Stimulated activated CD8-positive, alpha-beta memory T cell treated with anti-CD3 and anti-CD28 coated beads, Interleukin-2, amount 100 ng/mL, for 48 hours (primary cell): ENCODE results near the gene RNF217.
"Not testable (repeated sequence)": the region's sequence is repeated elsewhere in the genome, so short reads cannot be mapped to it uniquely, and the experiment has no call there.

Source experiments
- DNase-seq, 2 donors: peaks; one replicate each; pipeline ENCODE4 v3.0.0-alpha.2; 2020; ENCODE audit warnings: low read depth in 2 of 2

RNF217 gene

DNA sequence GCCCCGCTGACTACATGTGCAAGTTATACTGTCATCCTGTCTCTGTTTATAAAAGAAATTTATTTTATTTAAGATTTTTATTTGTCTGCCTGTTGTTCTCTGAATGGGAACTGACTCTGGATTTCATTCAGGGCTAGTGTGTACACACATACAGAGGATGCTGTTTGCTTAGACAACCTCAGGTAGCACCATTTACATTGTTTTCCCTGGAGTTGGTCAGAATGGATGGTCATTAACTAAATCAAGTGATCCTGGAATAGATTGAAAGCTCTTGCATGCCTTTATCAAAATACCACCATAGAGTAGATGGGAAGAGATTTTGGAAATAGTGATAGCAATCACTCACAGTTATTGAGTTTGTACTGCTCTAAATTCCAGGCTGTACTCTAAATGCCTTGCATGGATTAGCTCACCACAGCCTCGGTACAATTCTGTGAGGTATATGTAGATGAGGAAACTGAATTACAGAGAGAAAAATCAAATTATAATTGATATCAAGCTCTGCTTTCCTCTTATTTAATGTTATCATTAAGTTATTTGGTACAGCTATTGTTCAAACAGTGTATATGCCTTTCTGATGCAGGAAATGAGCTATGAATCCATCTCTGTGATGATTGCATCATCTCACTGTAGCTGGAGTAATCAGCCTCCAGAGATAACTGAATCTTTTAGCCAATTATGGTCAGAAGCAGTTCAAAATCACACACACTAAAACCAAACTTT is 51.9 kb downstream of the RNF217 start:
- DNase-seq, result no peak

DNA sequence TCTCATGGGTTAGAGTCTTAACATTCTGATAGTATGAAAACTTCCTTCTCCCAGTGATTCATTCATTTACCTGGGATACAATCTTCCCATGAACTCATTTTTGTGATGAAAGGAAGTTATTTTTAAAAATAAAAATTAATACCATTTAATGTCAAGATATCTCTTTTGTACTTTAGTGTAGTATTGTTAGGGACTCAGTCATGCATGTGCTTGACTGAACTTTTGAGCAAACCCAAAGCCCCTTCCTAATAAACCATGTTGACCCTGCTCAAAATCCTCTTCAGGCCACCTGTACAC is 52.4 kb downstream of the RNF217 start:
- no peak for DNase-seq

DNA sequence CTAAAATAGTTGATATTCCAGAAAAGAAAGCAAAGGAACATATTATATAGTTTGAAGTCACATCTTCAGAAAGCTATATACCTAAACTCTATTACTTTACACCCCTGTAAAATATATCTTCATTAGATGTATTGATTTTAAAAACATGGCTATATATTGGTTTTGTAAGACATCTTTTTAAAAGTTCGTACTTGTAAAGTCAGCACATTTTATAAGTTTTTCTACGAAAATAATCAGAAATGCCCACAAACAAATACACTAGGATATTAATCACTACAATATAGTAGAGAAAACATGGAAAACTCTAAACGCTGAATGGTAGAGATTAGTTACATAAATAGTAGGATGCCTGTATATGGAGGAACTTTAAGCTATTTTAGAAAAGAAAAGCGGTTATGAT is 52.9 kb downstream of the RNF217 start:
- DNase-seq, result no peak

DNA sequence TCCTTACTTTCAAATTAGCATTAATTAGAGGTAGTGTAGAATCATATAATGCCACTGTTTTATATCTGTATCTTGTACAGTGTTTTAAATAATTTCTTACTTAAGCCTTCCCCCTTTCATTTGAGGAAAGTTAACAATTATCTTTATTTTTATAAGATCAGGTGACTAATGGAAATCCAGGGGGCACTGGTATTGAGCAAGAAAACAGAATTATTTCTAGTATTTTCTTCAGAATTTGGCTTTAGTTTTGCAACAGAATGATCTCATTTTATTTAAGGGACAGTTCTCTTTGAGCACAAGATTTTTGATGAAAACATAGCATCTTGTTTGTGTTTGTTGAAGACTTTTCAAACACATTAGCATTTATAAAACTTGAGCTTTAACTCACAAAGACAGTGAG is 55.9 kb downstream of the RNF217 start:
- no peak for DNase-seq

DNA sequence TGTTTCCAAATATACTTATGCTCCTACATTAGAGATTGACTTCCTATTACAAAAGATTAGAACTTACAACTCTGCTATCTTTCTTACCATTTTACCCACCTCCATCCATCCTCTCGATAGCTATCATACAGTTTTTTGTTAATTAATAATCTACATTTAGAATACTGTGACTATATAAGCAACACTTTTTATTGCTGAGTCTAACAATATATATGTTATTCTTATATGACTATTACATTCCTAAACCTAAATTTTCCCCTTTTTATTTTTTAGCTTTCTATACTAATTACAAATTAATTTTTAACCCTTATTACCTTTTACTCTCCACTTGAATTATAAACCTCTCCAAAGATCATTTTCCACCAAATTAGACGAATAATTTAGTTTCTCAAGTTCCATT is 57.0 kb downstream of the RNF217 start:
- no peak for DNase-seq

DNA sequence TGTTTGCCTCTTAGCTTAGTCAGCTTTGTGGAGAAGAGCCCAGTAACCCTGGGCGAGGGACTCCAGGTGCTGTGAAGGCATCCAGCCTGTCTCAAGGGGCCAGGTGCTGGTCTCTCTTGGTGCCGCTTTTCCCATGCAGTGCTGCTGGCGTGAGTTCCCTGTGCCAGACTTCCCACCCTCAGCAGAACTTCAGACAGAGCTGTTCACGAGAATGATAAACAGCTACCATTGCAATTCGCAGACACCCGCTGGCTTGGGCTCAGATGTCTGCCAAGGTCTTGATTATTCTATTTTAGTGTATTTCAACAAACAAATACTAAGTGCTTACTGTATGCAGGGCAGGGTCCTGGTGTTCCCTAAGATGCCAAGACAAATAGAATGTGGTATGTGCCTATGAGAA is 57.7 kb downstream of the RNF217 start:
- DNase-seq, result no peak

DNA sequence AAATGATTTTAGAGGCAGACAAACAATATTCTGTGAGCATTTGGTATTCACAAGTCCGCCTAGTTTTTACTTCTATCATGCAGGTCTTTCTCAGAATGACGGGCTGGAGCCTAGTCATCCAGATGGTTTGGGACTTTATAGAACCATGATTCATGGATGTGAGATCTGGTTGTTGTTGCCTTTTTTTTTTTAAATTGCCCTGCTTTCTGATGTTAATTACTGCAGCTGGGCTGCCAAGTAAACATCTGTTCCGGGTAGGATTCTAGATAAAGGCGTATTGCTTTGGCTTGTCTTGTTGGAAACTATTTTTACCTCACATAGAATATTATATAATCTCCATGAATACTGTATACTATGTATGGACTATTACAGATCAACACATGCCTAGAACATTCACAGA is 58.1 kb downstream of the RNF217 start:
- no peak for DNase-seq

DNA sequence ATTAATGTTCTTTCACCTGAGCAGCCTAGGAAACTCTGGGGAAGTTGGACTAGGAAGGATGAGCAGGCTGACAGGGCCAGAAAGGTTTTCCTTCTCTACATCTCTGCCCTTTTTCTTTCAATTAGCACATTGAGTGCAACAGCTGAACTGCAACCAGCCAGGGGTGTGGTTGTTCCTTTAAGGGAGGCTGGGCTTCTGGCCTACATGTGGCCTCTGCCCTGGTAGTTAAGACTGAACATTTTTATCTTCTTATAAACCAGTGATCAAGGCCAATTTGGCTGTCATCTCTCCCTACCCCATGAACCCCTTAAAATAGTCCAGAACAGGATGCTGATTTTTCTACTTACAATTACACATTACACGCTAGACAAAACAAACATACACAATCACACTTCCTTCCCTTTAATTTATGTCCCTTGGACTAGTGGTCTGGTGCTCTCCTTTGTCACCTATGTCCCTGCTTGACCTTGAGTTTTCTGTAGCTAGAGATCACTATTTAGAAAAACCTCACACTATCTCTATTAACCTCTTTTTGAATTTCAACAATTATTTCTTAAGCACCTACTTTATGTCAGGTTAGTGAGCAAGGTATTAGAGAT is 60.3 kb downstream of the RNF217 start:
- DNase-seq, result no peak

DNA sequence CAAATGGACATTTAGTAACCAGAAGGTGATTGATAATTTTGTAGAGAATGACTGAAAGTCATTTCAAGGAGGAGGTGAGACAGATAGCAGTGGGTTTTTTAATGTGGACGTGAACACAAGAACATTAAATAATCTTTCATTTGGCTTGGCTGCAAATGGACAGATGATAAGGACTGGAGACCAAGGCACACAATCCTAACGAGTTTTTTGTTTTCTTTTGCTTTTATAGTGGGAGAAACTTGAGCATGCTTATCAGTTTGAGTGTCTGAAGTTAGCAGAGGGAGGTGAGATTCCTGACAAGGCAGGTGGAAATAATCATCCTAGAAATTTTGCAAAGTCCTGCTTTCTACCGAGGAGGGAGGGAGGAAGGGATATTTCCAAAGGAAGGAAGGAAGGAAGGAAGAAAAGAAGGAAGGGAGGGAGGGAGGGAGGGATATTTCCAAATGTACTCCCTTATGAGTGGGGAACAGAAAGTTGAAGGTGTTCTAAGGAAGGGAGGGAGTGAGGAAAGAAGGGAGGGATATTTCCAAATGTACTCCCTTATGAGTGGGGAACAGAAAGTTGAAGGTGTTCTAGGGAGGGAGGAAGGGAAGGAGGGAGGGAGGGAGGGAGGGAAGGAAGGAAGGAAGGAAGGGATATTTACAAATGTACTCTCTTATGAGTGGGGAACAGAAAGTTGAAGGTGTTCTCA is 63.1 kb downstream of the RNF217 start:
- DNase-seq, result no peak

DNA sequence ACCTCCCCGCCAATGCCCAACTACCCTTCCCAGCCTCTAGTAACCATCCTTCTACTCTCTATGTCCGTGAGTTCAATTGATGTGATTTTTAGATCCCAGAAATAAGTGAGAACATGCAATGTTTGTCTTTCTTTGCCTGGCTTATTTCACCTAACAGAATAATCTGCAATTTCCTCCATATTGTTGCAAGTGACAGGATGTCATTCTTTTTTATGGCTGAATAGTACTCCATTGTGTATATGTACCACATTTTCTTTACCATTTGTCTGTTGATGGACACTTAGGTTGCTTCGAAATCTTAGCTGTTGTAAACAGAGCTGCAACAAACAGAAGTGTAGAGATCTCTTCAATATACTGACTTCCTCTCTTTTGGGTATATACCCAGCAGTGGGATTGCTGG is 65.0 kb downstream of the RNF217 start:
- no peak for DNase-seq

DNA sequence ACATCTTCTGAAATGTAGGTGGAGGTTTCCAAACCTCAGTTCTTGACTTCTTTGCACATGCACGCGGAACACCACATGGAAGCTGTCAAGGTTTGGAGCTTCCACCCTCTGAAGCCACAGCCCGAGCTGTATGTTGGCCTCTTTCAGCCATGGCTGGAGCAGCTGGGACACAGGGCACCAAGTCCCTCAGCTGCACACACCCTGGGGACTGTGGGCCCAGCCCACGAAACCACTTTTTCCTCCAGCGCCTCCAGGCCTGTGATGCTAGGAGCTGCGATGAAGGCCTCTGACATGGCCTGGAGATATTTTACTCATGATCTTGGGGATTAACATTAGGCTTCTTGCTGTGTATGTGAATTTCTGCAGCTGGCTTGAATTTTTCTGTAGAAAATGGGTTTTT is 68.7 kb downstream of the RNF217 start:
- DNase-seq, result no peak

DNA sequence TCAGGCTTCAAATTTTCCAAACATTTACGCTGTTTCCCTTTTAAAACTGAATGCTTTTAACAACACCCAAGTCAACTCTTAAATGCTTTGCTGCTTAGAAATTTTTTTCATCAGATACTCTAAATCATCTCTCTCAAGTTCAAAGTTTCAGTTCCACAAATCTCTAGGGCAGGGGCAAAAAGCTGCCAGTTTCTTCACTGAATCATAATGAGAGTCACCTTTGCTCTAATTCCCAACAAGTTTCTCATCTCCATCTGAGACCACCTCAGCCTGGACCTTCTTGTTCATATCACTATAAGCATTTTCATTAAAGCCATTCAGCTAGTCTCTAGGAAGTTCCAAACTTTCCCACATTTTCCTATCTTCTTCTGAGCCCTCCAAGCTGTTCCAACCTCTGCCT is 69.1 kb downstream of the RNF217 start:
- DNase-seq, result no peak

DNA sequence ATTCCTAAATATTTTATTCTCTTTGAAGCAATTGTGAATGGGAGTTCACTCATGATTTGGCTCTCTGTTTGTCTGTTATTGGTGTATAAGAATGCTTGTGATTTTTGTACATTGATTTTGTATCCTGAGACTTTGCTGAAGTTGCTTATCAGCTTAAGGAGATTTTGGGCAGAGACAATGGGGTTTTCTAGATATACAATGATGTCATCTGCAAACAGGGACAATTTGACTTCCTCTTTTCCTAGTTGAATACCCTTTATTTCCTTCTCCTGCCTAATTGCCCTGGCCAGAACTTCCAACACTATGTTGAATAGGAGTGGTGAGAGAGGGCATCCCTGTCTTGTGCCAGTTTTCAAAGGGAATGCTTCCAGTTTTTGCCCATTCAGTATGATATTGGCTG is 72.7 kb downstream of the RNF217 start:
- not testable (repeated sequence) for DNase-seq

DNA sequence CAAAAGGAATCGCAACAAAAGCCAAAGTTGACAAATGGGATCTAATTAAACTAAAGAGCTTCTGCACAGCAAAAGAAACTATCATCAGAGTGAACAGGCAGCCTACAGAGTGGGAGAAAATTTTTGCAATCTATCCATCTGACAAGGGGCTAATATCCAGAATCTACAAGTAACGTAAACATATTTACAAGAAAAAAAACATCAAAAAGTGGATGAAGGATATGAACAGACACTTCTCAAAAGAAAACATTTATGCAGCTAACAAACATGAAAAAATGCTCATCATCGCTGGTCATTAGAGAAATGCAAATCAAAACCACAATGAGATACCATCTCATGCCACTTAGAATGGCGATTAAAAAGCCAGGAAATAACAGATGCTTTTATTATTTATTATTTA is 74.2 kb downstream of the RNF217 start:
- DNase-seq, result not testable (repeated sequence)

DNA sequence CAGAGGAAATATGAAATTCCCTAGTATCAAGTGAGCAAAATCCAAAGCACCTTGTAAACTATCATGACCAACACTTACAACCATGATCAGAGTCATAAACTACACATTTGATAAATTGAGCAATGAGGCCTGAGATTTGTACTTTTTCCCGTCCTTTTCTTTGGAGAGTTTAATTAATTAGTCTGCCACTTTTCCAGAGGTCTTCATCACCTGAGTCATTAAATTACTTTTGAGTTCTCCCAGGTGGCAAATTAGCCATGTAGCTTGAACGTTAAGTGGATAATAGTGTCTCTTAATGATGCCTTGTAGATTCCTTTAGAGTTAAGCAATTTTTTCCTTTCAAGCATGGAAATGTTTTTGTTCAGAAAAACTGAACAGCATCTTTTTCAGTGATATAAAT is 75.6 kb downstream of the RNF217 start:
- DNase-seq, result no peak

DNA sequence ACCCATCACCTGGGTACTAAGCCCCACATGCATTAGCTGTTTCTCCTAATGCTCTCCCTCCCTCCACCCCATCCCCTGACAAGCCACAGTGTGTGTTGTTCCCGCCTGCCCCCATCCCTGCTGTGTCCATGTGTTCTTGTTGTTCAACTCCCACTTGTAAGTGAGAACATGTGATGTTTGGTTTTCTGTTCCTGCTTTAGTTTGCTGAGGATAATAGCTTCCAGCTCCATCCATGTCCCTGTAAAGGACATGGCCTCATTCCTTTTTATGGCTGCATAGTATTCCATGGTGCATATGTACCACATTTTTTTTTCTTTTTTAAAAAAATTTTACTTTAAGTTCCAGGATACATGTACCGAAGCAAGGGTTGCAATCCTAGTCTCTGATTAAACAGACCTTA is 76.7 kb downstream of the RNF217 start:
- no peak for DNase-seq

DNA sequence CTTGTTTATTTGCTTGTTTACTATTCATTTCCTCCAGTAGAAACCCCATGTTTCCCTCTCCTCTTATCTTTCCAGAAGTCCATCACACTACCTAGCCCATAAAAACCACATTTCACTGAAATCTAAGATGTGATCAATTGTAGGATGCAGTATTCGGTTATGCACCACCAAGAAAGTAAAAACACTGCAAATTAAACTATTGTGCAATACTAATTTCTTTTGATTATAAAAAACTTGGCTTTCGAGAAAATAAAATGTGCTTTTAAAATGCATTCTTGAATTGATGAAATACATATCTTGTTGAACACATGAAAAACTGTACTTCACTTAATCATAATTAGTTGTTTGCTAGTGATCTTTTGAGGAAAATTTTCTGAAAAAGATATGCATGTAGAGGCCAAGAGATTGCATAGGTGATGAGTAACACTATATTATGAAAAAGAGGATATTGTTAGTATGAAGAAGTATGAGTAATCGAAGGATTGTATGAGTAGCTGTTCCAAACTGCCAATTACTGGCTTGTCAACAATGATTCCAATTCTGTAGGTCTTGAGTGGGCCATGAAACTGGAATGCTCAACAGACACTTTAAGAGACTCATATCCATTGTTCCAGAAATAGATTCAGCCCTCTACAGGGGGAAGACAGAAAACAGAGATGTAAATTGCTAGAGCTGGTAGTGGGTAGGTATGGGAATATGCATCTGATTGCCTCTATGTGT is 79.7 kb downstream of the RNF217 start:
- no peak for DNase-seq

DNA sequence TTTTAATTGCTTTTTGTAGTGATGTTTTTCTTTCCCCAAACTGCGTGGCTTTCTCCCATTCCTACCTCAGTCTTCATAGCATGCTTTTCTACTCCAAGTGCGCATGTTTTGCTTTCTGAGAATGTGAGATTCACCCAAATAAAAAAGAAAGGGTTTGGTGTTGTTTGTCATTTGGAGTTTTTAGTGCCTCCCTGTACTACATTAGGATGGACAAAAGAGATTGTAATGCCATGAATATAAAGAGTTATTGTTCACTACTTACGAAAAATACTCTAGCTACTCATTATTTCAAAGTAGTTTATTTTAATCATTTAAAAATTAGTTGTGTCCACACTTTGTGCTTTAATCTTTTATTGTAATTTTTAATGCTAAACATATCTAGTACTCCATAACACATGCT is 81.8 kb downstream of the RNF217 start:
- DNase-seq, result no peak

DNA sequence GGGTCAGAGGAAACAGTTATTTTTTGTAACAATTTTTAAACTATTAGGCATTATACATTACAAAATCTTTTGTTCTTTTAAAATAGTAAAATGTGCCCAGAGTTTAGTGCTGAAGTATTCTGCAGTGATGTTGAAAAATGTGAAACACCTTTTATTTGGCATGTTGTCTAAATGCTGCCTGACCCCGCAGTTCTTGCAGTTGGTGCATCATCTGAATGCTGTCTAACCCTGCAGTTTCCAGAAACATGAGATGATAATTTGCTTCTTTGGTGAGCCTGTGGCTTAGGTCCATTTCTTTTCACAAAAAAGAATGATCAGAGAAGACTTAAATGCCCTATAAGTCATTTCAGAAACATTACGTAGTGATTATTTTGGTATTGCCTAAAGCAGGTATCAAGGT is 82.4 kb downstream of the RNF217 start:
- no peak for DNase-seq

DNA sequence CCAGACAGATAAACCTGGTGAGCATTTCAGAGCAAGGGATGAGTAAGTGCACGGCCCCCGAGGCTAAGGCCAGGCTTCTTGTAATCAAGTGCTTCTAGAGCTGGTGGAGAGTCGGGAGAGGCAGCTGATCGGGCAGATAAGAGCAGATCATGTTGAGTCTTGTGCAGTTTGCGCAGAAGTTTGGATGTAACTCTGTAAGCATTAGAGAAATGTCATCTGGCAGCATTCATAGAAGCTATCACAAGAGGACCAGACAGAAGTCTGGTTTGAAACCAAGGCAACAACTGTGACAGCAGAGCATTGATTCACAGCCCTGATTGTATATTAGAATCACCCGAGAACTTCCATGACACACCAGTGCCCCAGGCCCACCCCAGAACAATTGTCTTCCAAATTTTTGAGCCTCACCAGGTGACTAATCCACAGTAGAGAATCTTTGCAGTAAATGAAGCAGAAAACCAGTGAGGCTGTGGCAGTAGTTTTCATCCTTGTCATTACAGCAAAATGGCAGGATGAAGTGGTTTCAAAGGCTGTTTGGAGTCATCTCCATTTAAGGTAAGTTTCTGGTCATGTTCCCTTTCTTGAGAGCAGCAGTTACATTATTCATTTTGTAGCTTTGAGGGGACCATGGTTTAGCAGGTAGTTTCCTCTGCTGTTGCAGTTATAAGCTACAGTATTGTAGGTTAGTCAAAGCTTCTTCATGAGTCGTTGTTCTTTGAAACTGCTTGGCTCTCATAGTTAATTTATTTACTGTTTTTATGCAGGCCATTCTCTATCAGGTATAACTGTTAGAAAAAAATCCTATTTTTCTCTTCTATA is 84.1 kb downstream of the RNF217 start:
- no peak for DNase-seq

DNA sequence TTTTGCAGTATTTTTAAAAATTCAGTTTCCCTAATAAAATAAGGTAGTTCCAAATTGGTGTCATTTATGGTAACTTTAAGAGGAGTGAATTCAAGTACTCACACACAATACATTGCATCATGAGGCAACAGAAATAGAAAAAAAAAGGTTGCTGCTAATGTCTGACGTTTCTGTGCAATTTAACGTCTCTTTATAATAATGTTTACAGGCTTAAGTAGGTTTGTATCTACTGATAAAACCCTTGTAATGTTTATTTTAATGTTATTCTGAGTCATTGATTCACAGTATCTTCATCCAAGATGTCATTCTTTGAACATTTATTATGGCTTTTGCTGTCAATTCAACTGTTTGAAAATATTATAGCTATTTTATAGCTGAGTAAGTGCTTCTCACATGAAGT is 86.0 kb downstream of the RNF217 start:
- no peak for DNase-seq
